Aorta (tissue), 5 donors: ENCODE data around the gene DGKG. TPM values are rescaled to one million over a fixed set of nuclear protein-coding genes. Genes with fewer than 3 reads are reported as not detected.

Source experiments
- ATAC-seq: fragments of 200-7000 bp; cut with Tn5 transposase; one replicate; pipeline ENCODE4 v1.9.1; 2022; ENCODE audit warnings: moderate library complexity; ENCODE audit not compliant: low FRiP score
- DNase-seq, 2 donors: peaks; one replicate each; pipeline ENCODE4 v3.0.0-alpha.2; 2020
- H3K27ac ChIP-seq, 2 donors: one replicate each; pipeline ENCODE4 v1.5.1; 2013; ENCODE audit warnings: low read length in 2 of 2, mild to moderate bottlenecking in 2 of 2, moderate library complexity in 2 of 2, control low read depth in 1 of 2, inconsistent platforms in 1 of 2, low read depth in 1 of 2
- H3K27me3 ChIP-seq, 2 donors: one replicate each; pipeline ENCODE4 v1.6.1; 2013; ENCODE audit warnings: control low read depth in 1 of 2, low read length in 1 of 2, mild to moderate bottlenecking in 1 of 2, moderate library complexity in 1 of 2; ENCODE audit not compliant: insufficient read depth in 2 of 2, control insufficient read depth in 1 of 2
- H3K36me3 ChIP-seq, 2 donors: one replicate each; pipeline ENCODE4 v1.6.1; 2013; ENCODE audit warnings: control low read depth in 1 of 2, low read length in 1 of 2, mild to moderate bottlenecking in 1 of 2; ENCODE audit not compliant: insufficient read depth in 2 of 2, control insufficient read depth in 1 of 2
- H3K4me1 ChIP-seq, 2 donors: one replicate each; pipeline ENCODE4 v1.6.1; 2013; ENCODE audit warnings: low read length in 2 of 2, control low read depth in 1 of 2, mild to moderate bottlenecking in 1 of 2, moderate library complexity in 1 of 2; ENCODE audit not compliant: insufficient read depth in 2 of 2, control insufficient read depth in 1 of 2
- H3K4me3 ChIP-seq, 2 donors: one replicate each; pipeline ENCODE4 v1.5.1; 2013; ENCODE audit warnings: low read length in 2 of 2, control low read depth in 1 of 2, mild to moderate bottlenecking in 1 of 2
- H3K9me3 ChIP-seq: one replicate; pipeline ENCODE4 v1.6.1; 2013; ENCODE audit warnings: mild to moderate bottlenecking, low read length; ENCODE audit not compliant: control insufficient read depth
- WGBS, 2 donors: extraction: QIAGEN DNeasy Blood & Tissue Kit; methylation state at CpG; one replicate each; pipeline ENCODE4 v1.1.7; 2013; 5-methylcytosine and 5-hydroxymethylcytosine counted together
- intact Hi-C, 2 donors: fragments of 100-400 bp; cut with DNase I; formaldehyde crosslinking; loops; one replicate each; pipeline versions ENCODE4 v1.14.2 to v1.15.0; 2022
- polyA plus RNA-seq, 2 donors: library from polyadenylated mRNA; stranded (reverse); fragments of 200-250 nt; gene quantifications; one replicate each; pipeline ENCODE4 v1.2.3, GENCODE V29; 2013
- total RNA-seq, 2 donors: library from RNA; stranded (reverse); fragmentation: NEBNext Ultra II Directional; extraction: Animal tissue kit (Norgen Biotek cat#: 25700); gene quantifications; one replicate each; pipeline ENCODE4 v1.2.1, GENCODE V29; 2021
- donor health status: healthy with polysubstance abuse.
- donor health status: Bipolar disorder and iron deficiency.
- donor health status: DM: no; HTN: no; CAD: no.
- donor health status: DM: no; HTN: no; CAD: no.
- donor health status: DM: yes; HTN: yes; CAD: no.

DGKG gene
- total and polyA plus RNA-seq, 4 donors: 0.95 to 37.1 (median 7.4) TPM

GRCh38 chr3:186386883-186387560, 25.0 kb upstream of the DGKG start:
- intact Hi-C loops: no loop called here
- no peak overlapping the region for H3K27ac ChIP-seq
- ATAC-seq (no peak), DNase-seq (no peak)
- H3K36me3 ChIP-seq: no peaks in the 10 kb centered on the region
- no peaks in the 10 kb centered on the region for H3K27me3 ChIP-seq
- no peaks in the 10 kb centered on the region for H3K9me3 ChIP-seq
- H3K4me3 ChIP-seq: no peak overlapping the region
- 90 to 92% methylated on average over 4 of the region's 4 CpGs for WGBS, 2 donors
- no peaks in the 10 kb centered on the region for H3K4me1 ChIP-seq

GRCh38 chr3:186385856-186386602, 24.0 kb upstream of the DGKG start:
- 92 to 95% methylated on average over 5 of the region's 5 CpGs for WGBS, 2 donors
- Histone ChIP-seq H3K4me1 (no peaks in the 10 kb centered on the region), H3K27me3 (no peaks in the 10 kb centered on the region), H3K36me3 (no peaks in the 10 kb centered on the region), H3K4me3 (no peak overlapping the region), H3K27ac (no peak overlapping the region), H3K9me3 (no peaks in the 10 kb centered on the region)
- intact Hi-C loops: no loop called here
- DNase-seq (no peak), ATAC-seq (no peak)

GRCh38 chr3:186383026-186383993, 21.3 kb upstream of the DGKG start:
- DNase-seq (no peak), ATAC-seq (peak; percentile 50)
- Histone ChIP-seq H3K9me3 (no peaks in the 10 kb centered on the region), H3K27ac (no peak overlapping the region), H3K4me1 (no peaks in the 10 kb centered on the region), H3K4me3 (no peak overlapping the region), H3K36me3 (no peaks in the 10 kb centered on the region), H3K27me3 (no peaks in the 10 kb centered on the region)
- 51 to 62% methylated on average over 18 of the region's 18 CpGs for WGBS, 2 donors
- intact Hi-C loops: no loop called here

- H3K27me3 ChIP-seq: no peaks in the 10 kb centered on the region
- H3K27ac ChIP-seq: no peak overlapping the region
- no peak overlapping the region for H3K4me3 ChIP-seq
- H3K9me3 ChIP-seq: no peaks in the 10 kb centered on the region
- no peaks in the 10 kb centered on the region for H3K4me1 ChIP-seq
- intact Hi-C loops: no loop called here
- ATAC-seq: no peak
- no peak for DNase-seq
- H3K36me3 ChIP-seq: no peaks in the 10 kb centered on the region
- WGBS, 2 donors: 58 to 78% methylated on average over 6 of the region's 6 CpGs
Observed at GRCh38 chr3:186382217-186382885, 20.3 kb upstream of the DGKG start.

- H3K4me3 ChIP-seq: no peak overlapping the region
- H3K36me3 ChIP-seq: no peaks in the 10 kb centered on the region
- no peak for DNase-seq
- no peak overlapping the region for H3K27ac ChIP-seq
- H3K4me1 ChIP-seq: no peaks in the 10 kb centered on the region
- no peaks in the 10 kb centered on the region for H3K9me3 ChIP-seq
- intact Hi-C loops: no loop called here
- no peaks in the 10 kb centered on the region for H3K27me3 ChIP-seq
- no peak for ATAC-seq
- WGBS, 2 donors: 74 to 82% methylated on average over 10 of the region's 10 CpGs
Observed at GRCh38 chr3:186381424-186382216, 19.6 kb upstream of the DGKG start.

- Histone ChIP-seq H3K4me1 (no peaks in the 10 kb centered on the region), H3K27me3 (no peaks in the 10 kb centered on the region), H3K36me3 (no peaks in the 10 kb centered on the region), H3K27ac (no peak overlapping the region), H3K9me3 (no peaks in the 10 kb centered on the region), H3K4me3 (no peak overlapping the region)
- intact Hi-C loops: no loop called here
- DNase-seq: no peak
- WGBS, 2 donors: 87 to 91% methylated on average over 8 of the region's 8 CpGs
- no peak for ATAC-seq
Observed at GRCh38 chr3:186380622-186381380, 18.8 kb upstream of the DGKG start.

- intact Hi-C loops: no loop called here
- H3K4me1 ChIP-seq: no peaks in the 10 kb centered on the region
- no peaks in the 10 kb centered on the region for H3K36me3 ChIP-seq
- H3K27ac ChIP-seq: no peak overlapping the region
- ATAC-seq (no peak), DNase-seq (no peak)
- no peaks in the 10 kb centered on the region for H3K27me3 ChIP-seq
- 54 to 58% methylated on average over 2 of the region's 2 CpGs for WGBS, 2 donors
- H3K9me3 ChIP-seq: no peaks in the 10 kb centered on the region
- H3K4me3 ChIP-seq: no peak overlapping the region
Observed at GRCh38 chr3:186375443-186375842, 13.4 kb upstream of the DGKG start.
